ENCODE data around the gene MYO19.

GRCh38 chr17:36495076-36495578, 39.5 kb downstream of the MYO19 start:
- TF ChIP-seq CTCF (IDR thresholded peaks at IDR 0.05 in 2 of 3, conservative IDR thresholded peaks at IDR 0.05 in 1 of 3; ENCODE audit: borderline replicate concordance in 1 of 3, insufficient read depth in 1 of 3, low read depth in 2 of 3, low read length in 2 of 3) (no peak), POLR2AphosphoS5 (IDR thresholded peaks at IDR 0.05; ENCODE audit: low read depth, low read length) (no peak), POLR2A (IDR thresholded peaks at IDR 0.05; ENCODE audit: borderline replicate concordance, extremely low read depth, insufficient read depth, insufficient read length) (no peak), EGR1 (IDR thresholded peaks at IDR 0.05; ENCODE audit: low read depth) (no peak), CEBPB (IDR thresholded peaks at IDR 0.05; ENCODE audit: low read depth) (no peak), SIN3A (IDR thresholded peaks at IDR 0.05; ENCODE audit: low read depth) (no peak)

Measured in HCT116 (cell line).